ENCODE measurements around the gene MAMDC2.

The MAMDC2 gene

DNA sequence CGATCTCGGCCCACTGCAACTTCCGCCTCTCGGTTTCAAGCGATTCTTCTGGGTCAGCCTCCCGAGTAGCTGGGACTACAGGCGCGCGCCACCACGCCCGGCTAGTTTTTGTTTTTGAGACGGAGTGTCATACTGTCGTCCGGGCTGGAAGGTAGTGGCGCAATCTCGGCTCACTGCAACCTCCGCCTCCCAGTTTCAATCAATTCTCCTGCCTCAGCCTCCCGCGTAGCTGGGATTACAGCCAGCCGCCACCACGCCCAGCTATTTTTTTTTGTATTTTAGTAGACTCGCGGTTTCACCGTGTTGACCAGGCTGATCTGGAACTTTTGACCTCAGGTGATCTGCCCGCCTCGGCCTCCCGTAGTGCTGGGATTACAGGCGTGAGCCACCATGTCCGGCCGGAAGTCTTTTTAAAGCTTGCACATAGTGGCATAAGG is 216.4 kb downstream of the MAMDC2 start:
- ATAC-seq: no peak
- TF ChIP-seq ZNF565 (CRISPR knock-in tag; conservative IDR thresholded peaks at IDR 0.05; ENCODE audit: low read depth): no peak
- TF ChIP-seq RARB (CRISPR knock-in tag; IDR thresholded peaks at IDR 0.05): no peak
- no peak for TF ChIP-seq ZFP30 (CRISPR knock-in tag; IDR thresholded peaks at IDR 0.05)
- TF ChIP-seq TCF4 (CRISPR knock-in tag; IDR thresholded peaks at IDR 0.05; ENCODE audit: borderline replicate concordance): no peak
- no peak for TF ChIP-seq ISL1 (CRISPR knock-in tag; IDR thresholded peaks at IDR 0.05)
- TF ChIP-seq ZC3H10 (CRISPR knock-in tag; IDR thresholded peaks at IDR 0.05): no peak
- TF ChIP-seq, protein P1, sequence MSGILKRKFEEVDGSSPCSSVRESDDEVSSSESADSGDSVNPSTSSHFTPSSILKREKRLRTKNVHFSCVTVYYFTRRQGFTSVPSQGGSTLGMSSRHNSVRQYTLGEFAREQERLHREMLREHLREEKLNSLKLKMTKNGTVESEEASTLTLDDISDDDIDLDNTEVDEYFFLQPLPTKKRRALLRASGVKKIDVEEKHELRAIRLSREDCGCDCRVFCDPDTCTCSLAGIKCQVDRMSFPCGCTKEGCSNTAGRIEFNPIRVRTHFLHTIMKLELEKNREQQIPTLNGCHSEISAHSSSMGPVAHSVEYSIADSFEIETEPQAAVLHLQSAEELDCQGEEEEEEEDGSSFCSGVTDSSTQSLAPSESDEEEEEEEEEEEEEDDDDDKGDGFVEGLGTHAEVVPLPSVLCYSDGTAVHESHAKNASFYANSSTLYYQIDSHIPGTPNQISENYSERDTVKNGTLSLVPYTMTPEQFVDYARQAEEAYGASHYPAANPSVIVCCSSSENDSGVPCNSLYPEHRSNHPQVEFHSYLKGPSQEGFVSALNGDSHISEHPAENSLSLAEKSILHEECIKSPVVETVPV (CRISPR knock-in tag; IDR thresholded peaks at IDR 0.05): no peak
- TF ChIP-seq ZFP3 (CRISPR knock-in tag; IDR thresholded peaks at IDR 0.05): no peak
- TF ChIP-seq OSR1 (CRISPR knock-in tag; IDR thresholded peaks at IDR 0.05): no peak
- no peak for TF ChIP-seq ESRRG (CRISPR knock-in tag; IDR thresholded peaks at IDR 0.05)
- TF ChIP-seq, protein P2, sequence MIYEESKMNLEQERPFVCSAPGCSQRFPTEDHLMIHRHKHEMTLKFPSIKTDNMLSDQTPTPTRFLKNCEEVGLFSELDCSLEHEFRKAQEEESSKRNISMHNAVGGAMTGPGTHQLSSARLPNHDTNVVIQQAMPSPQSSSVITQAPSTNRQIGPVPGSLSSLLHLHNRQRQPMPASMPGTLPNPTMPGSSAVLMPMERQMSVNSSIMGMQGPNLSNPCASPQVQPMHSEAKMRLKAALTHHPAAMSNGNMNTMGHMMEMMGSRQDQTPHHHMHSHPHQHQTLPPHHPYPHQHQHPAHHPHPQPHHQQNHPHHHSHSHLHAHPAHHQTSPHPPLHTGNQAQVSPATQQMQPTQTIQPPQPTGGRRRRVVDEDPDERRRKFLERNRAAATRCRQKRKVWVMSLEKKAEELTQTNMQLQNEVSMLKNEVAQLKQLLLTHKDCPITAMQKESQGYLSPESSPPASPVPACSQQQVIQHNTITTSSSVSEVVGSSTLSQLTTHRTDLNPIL (CRISPR knock-in tag; IDR thresholded peaks at IDR 0.05; ENCODE audit: low read depth): no peak
- TF ChIP-seq SNAI2 (CRISPR knock-in tag; IDR thresholded peaks at IDR 0.05): no peak
- TF ChIP-seq, protein P3, sequence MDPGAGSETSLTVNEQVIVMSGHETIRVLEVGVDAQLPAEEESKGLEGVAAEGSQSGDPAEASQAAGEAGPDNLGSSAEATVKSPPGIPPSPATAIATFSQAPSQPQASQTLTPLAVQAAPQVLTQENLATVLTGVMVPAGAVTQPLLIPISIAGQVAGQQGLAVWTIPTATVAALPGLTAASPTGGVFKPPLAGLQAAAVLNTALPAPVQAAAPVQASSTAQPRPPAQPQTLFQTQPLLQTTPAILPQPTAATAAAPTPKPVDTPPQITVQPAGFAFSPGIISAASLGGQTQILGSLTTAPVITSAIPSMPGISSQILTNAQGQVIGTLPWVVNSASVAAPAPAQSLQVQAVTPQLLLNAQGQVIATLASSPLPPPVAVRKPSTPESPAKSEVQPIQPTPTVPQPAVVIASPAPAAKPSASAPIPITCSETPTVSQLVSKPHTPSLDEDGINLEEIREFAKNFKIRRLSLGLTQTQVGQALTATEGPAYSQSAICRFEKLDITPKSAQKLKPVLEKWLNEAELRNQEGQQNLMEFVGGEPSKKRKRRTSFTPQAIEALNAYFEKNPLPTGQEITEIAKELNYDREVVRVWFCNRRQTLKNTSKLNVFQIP (CRISPR knock-in tag; IDR thresholded peaks at IDR 0.05; ENCODE audit: borderline replicate concordance, low read depth): no peak
- no peak for TF ChIP-seq ZNF8 (CRISPR knock-in tag; IDR thresholded peaks at IDR 0.05)
- no peak for TF ChIP-seq ZNF70 (CRISPR knock-in tag; IDR thresholded peaks at IDR 0.05)
- TF ChIP-seq BACH2 (CRISPR knock-in tag; IDR thresholded peaks at IDR 0.05; ENCODE audit: borderline replicate concordance): no peak
- TF ChIP-seq GLIS3 (CRISPR knock-in tag; IDR thresholded peaks at IDR 0.05): no peak
- TF ChIP-seq, protein P4, sequence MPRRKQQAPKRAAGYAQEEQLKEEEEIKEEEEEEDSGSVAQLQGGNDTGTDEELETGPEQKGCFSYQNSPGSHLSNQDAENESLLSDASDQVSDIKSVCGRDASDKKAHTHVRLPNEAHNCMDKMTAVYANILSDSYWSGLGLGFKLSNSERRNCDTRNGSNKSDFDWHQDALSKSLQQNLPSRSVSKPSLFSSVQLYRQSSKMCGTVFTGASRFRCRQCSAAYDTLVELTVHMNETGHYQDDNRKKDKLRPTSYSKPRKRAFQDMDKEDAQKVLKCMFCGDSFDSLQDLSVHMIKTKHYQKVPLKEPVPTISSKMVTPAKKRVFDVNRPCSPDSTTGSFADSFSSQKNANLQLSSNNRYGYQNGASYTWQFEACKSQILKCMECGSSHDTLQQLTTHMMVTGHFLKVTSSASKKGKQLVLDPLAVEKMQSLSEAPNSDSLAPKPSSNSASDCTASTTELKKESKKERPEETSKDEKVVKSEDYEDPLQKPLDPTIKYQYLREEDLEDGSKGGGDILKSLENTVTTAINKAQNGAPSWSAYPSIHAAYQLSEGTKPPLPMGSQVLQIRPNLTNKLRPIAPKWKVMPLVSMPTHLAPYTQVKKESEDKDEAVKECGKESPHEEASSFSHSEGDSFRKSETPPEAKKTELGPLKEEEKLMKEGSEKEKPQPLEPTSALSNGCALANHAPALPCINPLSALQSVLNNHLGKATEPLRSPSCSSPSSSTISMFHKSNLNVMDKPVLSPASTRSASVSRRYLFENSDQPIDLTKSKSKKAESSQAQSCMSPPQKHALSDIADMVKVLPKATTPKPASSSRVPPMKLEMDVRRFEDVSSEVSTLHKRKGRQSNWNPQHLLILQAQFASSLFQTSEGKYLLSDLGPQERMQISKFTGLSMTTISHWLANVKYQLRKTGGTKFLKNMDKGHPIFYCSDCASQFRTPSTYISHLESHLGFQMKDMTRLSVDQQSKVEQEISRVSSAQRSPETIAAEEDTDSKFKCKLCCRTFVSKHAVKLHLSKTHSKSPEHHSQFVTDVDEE (CRISPR knock-in tag; IDR thresholded peaks at IDR 0.05): no peak
- no peak for TF ChIP-seq PPARA (CRISPR knock-in tag; IDR thresholded peaks at IDR 0.05; ENCODE audit: borderline replicate concordance)
- TF ChIP-seq, protein P5, sequence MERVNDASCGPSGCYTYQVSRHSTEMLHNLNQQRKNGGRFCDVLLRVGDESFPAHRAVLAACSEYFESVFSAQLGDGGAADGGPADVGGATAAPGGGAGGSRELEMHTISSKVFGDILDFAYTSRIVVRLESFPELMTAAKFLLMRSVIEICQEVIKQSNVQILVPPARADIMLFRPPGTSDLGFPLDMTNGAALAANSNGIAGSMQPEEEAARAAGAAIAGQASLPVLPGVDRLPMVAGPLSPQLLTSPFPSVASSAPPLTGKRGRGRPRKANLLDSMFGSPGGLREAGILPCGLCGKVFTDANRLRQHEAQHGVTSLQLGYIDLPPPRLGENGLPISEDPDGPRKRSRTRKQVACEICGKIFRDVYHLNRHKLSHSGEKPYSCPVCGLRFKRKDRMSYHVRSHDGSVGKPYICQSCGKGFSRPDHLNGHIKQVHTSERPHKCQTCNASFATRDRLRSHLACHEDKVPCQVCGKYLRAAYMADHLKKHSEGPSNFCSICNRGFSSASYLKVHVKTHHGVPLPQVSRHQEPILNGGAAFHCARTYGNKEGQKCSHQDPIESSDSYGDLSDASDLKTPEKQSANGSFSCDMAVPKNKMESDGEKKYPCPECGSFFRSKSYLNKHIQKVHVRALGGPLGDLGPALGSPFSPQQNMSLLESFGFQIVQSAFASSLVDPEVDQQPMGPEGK (CRISPR knock-in tag; IDR thresholded peaks at IDR 0.05; ENCODE audit: borderline replicate concordance): no peak

DNA sequence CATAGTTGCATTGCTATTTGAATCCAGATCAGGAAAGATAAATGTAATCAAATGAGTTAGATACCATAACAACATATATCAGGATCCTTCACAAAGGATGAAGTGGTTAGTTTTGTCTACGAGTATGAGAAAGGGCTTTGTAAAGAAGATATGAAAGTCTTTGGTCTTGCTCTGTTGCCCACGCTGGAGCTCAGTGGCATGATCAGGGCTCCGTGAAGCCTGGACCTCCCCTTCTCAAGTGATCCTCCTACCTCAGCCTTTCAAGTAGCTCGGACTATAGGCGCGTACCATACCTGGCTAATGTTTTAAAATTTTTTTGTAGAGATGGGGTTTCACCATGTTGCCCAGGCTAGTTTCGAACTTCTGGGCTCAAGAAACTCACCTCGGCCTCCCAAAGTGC is 217.0 kb downstream of the MAMDC2 start:
- TF ChIP-seq OSR1 (CRISPR knock-in tag; IDR thresholded peaks at IDR 0.05): no peak
- TF ChIP-seq ESRRG (CRISPR knock-in tag; IDR thresholded peaks at IDR 0.05): no peak
- no peak for TF ChIP-seq TCF4 (CRISPR knock-in tag; IDR thresholded peaks at IDR 0.05; ENCODE audit: borderline replicate concordance)
- TF ChIP-seq TOX (CRISPR knock-in tag; IDR thresholded peaks at IDR 0.05; ENCODE audit: borderline replicate concordance): no peak
- no peak for TF ChIP-seq GLIS3 (CRISPR knock-in tag; IDR thresholded peaks at IDR 0.05)
- TF ChIP-seq, protein P5 (CRISPR knock-in tag; IDR thresholded peaks at IDR 0.05; ENCODE audit: borderline replicate concordance): no peak
- TF ChIP-seq PPARA (CRISPR knock-in tag; IDR thresholded peaks at IDR 0.05; ENCODE audit: borderline replicate concordance): no peak
- no peak for TF ChIP-seq ZNF8 (CRISPR knock-in tag; IDR thresholded peaks at IDR 0.05)
- TF ChIP-seq BACH2 (CRISPR knock-in tag; IDR thresholded peaks at IDR 0.05; ENCODE audit: borderline replicate concordance): no peak
- no peak for TF ChIP-seq ISL1 (CRISPR knock-in tag; IDR thresholded peaks at IDR 0.05)
- TF ChIP-seq SNAI2 (CRISPR knock-in tag; IDR thresholded peaks at IDR 0.05): no peak
- TF ChIP-seq, protein P4 (CRISPR knock-in tag; IDR thresholded peaks at IDR 0.05): no peak
- no peak for TF ChIP-seq ARNTL (CRISPR knock-in tag; IDR thresholded peaks at IDR 0.05; ENCODE audit: borderline replicate concordance, low read depth)
- TF ChIP-seq, protein P1 (CRISPR knock-in tag; IDR thresholded peaks at IDR 0.05): no peak
- ATAC-seq: no peak

Measured in SK-N-SH treated with all-trans-retinoic acid at 6 μM for 48 hours (cell line).